COR-L47 (cell line): Measurements from ENCODE around the gene PCF11.
"Not testable (repeated sequence)": the region's sequence is repeated elsewhere in the genome, so short reads cannot be mapped to it uniquely, and the experiment has no call there.

Experiments used
- DNase-seq: peaks from one replicate; lab custom pipeline; 2025; lab: John Stamatoyannopoulos, UW

PCF11 gene

GRCh38 chr11:83156996-83157593 is at the start of gene PCF11:
Gene PCF11, plus strand, starts transcription at chr11:83157131. Its CDS starts 309 bp downstream, at chr11:83157440.
- no peak for DNase-seq

GRCh38 chr11:83112886-83113285 is 44.0 kb upstream of the PCF11 start:
- DNase-seq = no peak

- DNase-seq = no peak
Observed at GRCh38 chr11:83115026-83115425, 41.9 kb upstream of the PCF11 start.

- no peak for DNase-seq
Observed at GRCh38 chr11:83115551-83115950, 41.4 kb upstream of the PCF11 start.

GRCh38 chr11:83116015-83116641 is 40.8 kb upstream of the PCF11 start:
- no peak for DNase-seq

- no peak for DNase-seq
Observed at GRCh38 chr11:83118814-83119213, 38.1 kb upstream of the PCF11 start.

- DNase-seq = no peak
Observed at GRCh38 chr11:83119216-83119615, 37.7 kb upstream of the PCF11 start.

- no peak for DNase-seq
Observed at GRCh38 chr11:83120327-83120726, 36.6 kb upstream of the PCF11 start.

GRCh38 chr11:83122050-83122449 is 34.9 kb upstream of the PCF11 start:
- no peak for DNase-seq

- DNase-seq = no peak
Observed at GRCh38 chr11:83122766-83123165, 34.2 kb upstream of the PCF11 start.

GRCh38 chr11:83124636-83125424 is 32.1 kb upstream of the PCF11 start:
- no peak for DNase-seq

- DNase-seq = no peak
Observed at GRCh38 chr11:83125577-83125976, 31.4 kb upstream of the PCF11 start.

- no peak for DNase-seq
Observed at GRCh38 chr11:83127310-83127637, 29.7 kb upstream of the PCF11 start.

GRCh38 chr11:83132191-83132590 is 24.7 kb upstream of the PCF11 start:
- no peak for DNase-seq

GRCh38 chr11:83133266-83133665 is 23.7 kb upstream of the PCF11 start:
- not testable (repeated sequence) for DNase-seq

GRCh38 chr11:83139310-83139709 is 17.6 kb upstream of the PCF11 start:
- no peak for DNase-seq

GRCh38 chr11:83140691-83141455 is 16.1 kb upstream of the PCF11 start:
- no peak for DNase-seq

GRCh38 chr11:83147895-83148294 is 9.0 kb upstream of the PCF11 start:
- no peak for DNase-seq

GRCh38 chr11:83150450-83150849 is 6.5 kb upstream of the PCF11 start:
- no peak for DNase-seq

GRCh38 chr11:83151274-83151977 is 5.5 kb upstream of the PCF11 start:
- DNase-seq = no peak

- no peak for DNase-seq
Observed at GRCh38 chr11:83152264-83152663, 4.7 kb upstream of the PCF11 start.

- DNase-seq = no peak
Observed at GRCh38 chr11:83153764-83154163, 3.2 kb upstream of the PCF11 start.
